CD4-positive, alpha-beta T cell (primary cell): ENCODE data around the gene SPOCD1. TPM values are rescaled to one million over a fixed set of nuclear protein-coding genes. Genes with fewer than 3 reads are reported as not detected.

Experiments used
- ATAC-seq: fragments of 200-7000 bp; cut with Tn5 transposase; one replicate; pipeline ENCODE4 v1.10.0; 2022; ENCODE audit warnings: mild to moderate bottlenecking; ENCODE audit not compliant: poor library complexity
- CTCF ChIA-PET: fragments of 350-600 bp; sonication (Branson Sonifier 250); formaldehyde crosslinking; loops from one replicate; lab custom pipeline; 2021; ENCODE audit warnings: antibody characterized with exemption, inconsistent platforms; lab: Charles Lee
- POLR2A ChIA-PET: fragments of 350-600 bp; sonication (Branson Sonifier 250); formaldehyde crosslinking; loops from one replicate; lab custom pipeline; 2021; ENCODE audit warnings: antibody characterized with exemption, inconsistent platforms; lab: Charles Lee
- DNase-seq, 14 experiments: peaks; one replicate each; pipeline ENCODE4 v3.0.0-alpha.2; 2013 to 2020; ENCODE audit warnings: mixed read lengths in 2 of 14
- H3K27ac ChIP-seq, 2 donors: one replicate each; pipeline versions ENCODE4 v1.5.1 to v1.7.0; 2013; ENCODE audit warnings: low read length in 2 of 2, low read depth in 1 of 2, mild to moderate bottlenecking in 1 of 2
- H3K27me3 ChIP-seq, 2 experiments: 1 replicate in 1 of 2; 2 replicates in 1 of 2; pipeline versions ENCODE4 v1.6.1 to v1.7.0; 2013; ENCODE audit warnings: low read length in 2 of 2, control low read depth in 1 of 2, mild to moderate bottlenecking in 1 of 2, moderate library complexity in 1 of 2; ENCODE audit not compliant: insufficient read depth in 2 of 2, control insufficient read depth in 1 of 2
- H3K36me3 ChIP-seq: one replicate; pipeline ENCODE4 v1.6.1; 2013; ENCODE audit warnings: low read length, control low read depth; ENCODE audit not compliant: insufficient read depth
- H3K4me1 ChIP-seq: one replicate; pipeline ENCODE4 v1.6.1; 2013; ENCODE audit warnings: low read length, control low read depth; ENCODE audit not compliant: insufficient read depth
- H3K4me3 ChIP-seq: one replicate; pipeline ENCODE4 v1.5.1; 2013; ENCODE audit warnings: mild to moderate bottlenecking, low read length, moderate library complexity
- H3K9me3 ChIP-seq, 2 experiments: 1 replicate in 1 of 2; 2 replicates in 1 of 2; pipeline versions ENCODE4 v1.6.1 to v1.7.0; 2013; ENCODE audit warnings: low read length in 2 of 2, mild to moderate bottlenecking in 2 of 2, control low read depth in 1 of 2, moderate library complexity in 1 of 2; ENCODE audit not compliant: control insufficient read depth in 1 of 2, insufficient read depth in 1 of 2
- H3K27ac Mint-ChIP-seq: one replicate; pipeline ENCODE4 v1.8.0; 2020; ENCODE audit warnings: mixed read lengths
- H3K27me3 Mint-ChIP-seq: one replicate; pipeline ENCODE4 v1.8.0; 2021; ENCODE audit warnings: mixed read lengths
- H3K36me3 Mint-ChIP-seq: one replicate; pipeline ENCODE4 v1.8.0; 2021; ENCODE audit warnings: low read depth, mixed read lengths
- H3K4me1 Mint-ChIP-seq: one replicate; pipeline ENCODE4 v1.8.0; 2021; ENCODE audit warnings: low read depth, mixed read lengths
- H3K4me3 Mint-ChIP-seq: one replicate; pipeline ENCODE4 v1.8.0; 2020; ENCODE audit warnings: mild to moderate bottlenecking, mixed read lengths
- H3K9me3 Mint-ChIP-seq: one replicate; pipeline ENCODE4 v1.8.0; 2020; ENCODE audit warnings: mixed read lengths
- CTCF ChIP-seq: fragments of 200-600 bp; IDR thresholded peaks from one replicate; pipeline ENCODE4 v1.8.0; 2022; ENCODE audit warnings: antibody characterized with exemption, mild to moderate bottlenecking
- intact Hi-C, 2 experiments: fragments of 100-400 bp; cut with DNase I in 1 of 2; cut with micrococcal nuclease in 1 of 2; formaldehyde crosslinking; loops; one replicate each; pipeline versions ENCODE4 v1.15.1 to v1.9.0; 2023 to 2025; cut with DNase I, micrococcal nuclease
- total RNA-seq, 174 experiments: library from RNA in 2 of 174; stranded (reverse) in 2 of 174; gene quantifications; one replicate each; pipeline ENCODE4 v1.2.3 and lab custom pipeline; 2021 to 2026

The SPOCD1 gene
- total RNA-seq, 2 experiments from 2014 or later: 0.11 to 0.27 TPM

- H3K4me3 ChIP-seq: no peak overlapping the region
- no peak for ATAC-seq
- H3K27me3 ChIP-seq: no peaks in the 10 kb centered on the region
- TF ChIP-seq CTCF: no peak
- Mint-ChIP-seq H3K27me3 (no peaks in the 10 kb centered on the region), H3K36me3 (peaks cover 4% of the 10 kb centered on the region), H3K4me1 (peaks cover 15% of the 10 kb centered on the region), H3K27ac (no peak overlapping the region), H3K9me3 (no peaks in the 10 kb centered on the region), H3K4me3 (peak overlapping the region; percentile 34)
- no peaks in the 10 kb centered on the region for H3K36me3 ChIP-seq
- H3K9me3 ChIP-seq: no peaks in the 10 kb centered on the region
- POLR2A ChIA-PET: no interaction called here
- CTCF ChIA-PET: no interaction called here
- intact Hi-C loops: no loop called here
- peaks cover 19% of the 10 kb centered on the region for H3K4me1 ChIP-seq
- peak in 1 of 14 experiments; percentile 32 for DNase-seq
- H3K27ac ChIP-seq: no peak overlapping the region
Observed at GRCh38 chr1:31792116-31792515, 23.7 kb downstream of the SPOCD1 start.

GRCh38 chr1:31791131-31791858 is 24.5 kb downstream of the SPOCD1 start:
- no peaks in the 10 kb centered on the region for H3K36me3 ChIP-seq
- intact Hi-C loops: no loop called here
- H3K36me3 Mint-ChIP-seq: peaks cover 4% of the 10 kb centered on the region
- H3K4me3 ChIP-seq: no peak overlapping the region
- DNase-seq: no peak
- CTCF ChIA-PET: interaction anchor here (2.6 kb wide), 1 partner anchor 76 kb away, joined by 11 read pairs; no protein-coding TSS in a partner anchor
- no peak overlapping the region for H3K27ac Mint-ChIP-seq
- POLR2A ChIA-PET: no interaction called here
- H3K4me1 Mint-ChIP-seq: peaks cover 15% of the 10 kb centered on the region
- peaks cover 19% of the 10 kb centered on the region for H3K4me1 ChIP-seq
- TF ChIP-seq CTCF: no peak
- no peaks in the 10 kb centered on the region for H3K27me3 Mint-ChIP-seq
- H3K9me3 Mint-ChIP-seq: no peaks in the 10 kb centered on the region
- ATAC-seq: no peak
- H3K27ac ChIP-seq: no peak overlapping the region
- no peaks in the 10 kb centered on the region for H3K27me3 ChIP-seq
- H3K9me3 ChIP-seq: no peaks in the 10 kb centered on the region
- H3K4me3 Mint-ChIP-seq: peak overlapping the region; percentile 42

- H3K4me3 ChIP-seq: no peak overlapping the region
- TF ChIP-seq CTCF: no peak
- H3K36me3 ChIP-seq: no peaks in the 10 kb centered on the region
- ChIA-PET CTCF (interaction anchor here (2.6 to 3.2 kb wide), 2 partner anchors 28 to 76 kb away, joined by 11 to 35 read pairs; no protein-coding TSS in a partner anchor), POLR2A (no interaction called here)
- Mint-ChIP-seq H3K27ac (no peak overlapping the region), H3K4me1 (peaks cover 15% of the 10 kb centered on the region), H3K4me3 (no peak overlapping the region), H3K27me3 (no peaks in the 10 kb centered on the region), H3K36me3 (peaks cover 4% of the 10 kb centered on the region), H3K9me3 (no peaks in the 10 kb centered on the region)
- no peaks in the 10 kb centered on the region for H3K27me3 ChIP-seq
- intact Hi-C loops: no loop called here
- H3K4me1 ChIP-seq: peaks cover 19% of the 10 kb centered on the region
- no peaks in the 10 kb centered on the region for H3K9me3 ChIP-seq
- H3K27ac ChIP-seq: no peak overlapping the region
- no peak for DNase-seq
- no peak for ATAC-seq
Observed at GRCh38 chr1:31790641-31791091, 25.2 kb downstream of the SPOCD1 start.
